ENCODE data around the gene KRT12. TPM values are rescaled to one million over a fixed set of nuclear protein-coding genes. Genes with fewer than 3 reads are reported as not detected.

Gene KRT12
- total RNA-seq, 1 donor from 2014 or later, result not detected

DNA sequence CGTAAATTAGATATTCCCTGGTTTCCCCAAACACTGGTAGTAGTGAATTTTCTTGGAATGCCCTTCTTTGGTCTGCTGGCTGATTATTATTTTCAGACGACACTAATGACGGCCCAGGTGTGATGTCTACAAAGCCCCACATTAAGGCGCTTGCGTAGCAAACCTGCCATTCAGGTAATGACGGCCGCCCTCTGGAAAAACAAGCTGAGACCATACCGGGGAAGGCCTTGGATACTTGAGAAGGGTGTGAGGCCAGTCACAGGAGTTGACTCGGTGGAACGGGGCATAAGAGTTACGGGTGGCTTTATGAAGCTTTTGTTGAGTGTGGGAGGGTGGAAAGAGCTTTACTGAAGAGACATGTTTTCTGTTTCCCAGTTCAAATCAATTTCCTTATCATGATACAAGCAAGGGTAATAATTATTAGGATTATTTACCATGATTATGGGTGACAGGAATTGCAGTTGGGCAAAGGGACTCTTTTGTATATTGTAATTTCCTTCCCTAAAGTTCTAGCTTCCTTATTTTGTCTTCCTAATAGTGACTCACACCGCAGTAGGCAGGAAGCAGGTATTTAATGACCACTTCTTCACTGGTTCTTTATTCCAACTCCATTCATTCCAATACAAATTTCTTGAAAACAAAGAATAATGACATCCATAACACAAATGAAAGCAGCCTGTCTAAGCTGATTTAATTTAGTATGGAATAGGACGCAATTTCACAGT is 45.6 kb upstream of the KRT12 start:
- H3K4me1 Mint-ChIP-seq (ENCODE audit: low read depth), result peaks cover 4% of the 10 kb centered on the region
- H3K36me3 Mint-ChIP-seq (ENCODE audit: insufficient read depth), result no peaks in the 10 kb centered on the region
- no peak for DNase-seq (ENCODE audit: low spot score, unreplicated experiment)
- no peaks in the 10 kb centered on the region for H3K9me3 Mint-ChIP-seq (ENCODE audit: low read depth)
- no peak overlapping the region for H3K4me3 Mint-ChIP-seq (ENCODE audit: low read depth)
- H3K27me3 Mint-ChIP-seq, result no peaks in the 10 kb centered on the region
- TF ChIP-seq, protein P1, sequence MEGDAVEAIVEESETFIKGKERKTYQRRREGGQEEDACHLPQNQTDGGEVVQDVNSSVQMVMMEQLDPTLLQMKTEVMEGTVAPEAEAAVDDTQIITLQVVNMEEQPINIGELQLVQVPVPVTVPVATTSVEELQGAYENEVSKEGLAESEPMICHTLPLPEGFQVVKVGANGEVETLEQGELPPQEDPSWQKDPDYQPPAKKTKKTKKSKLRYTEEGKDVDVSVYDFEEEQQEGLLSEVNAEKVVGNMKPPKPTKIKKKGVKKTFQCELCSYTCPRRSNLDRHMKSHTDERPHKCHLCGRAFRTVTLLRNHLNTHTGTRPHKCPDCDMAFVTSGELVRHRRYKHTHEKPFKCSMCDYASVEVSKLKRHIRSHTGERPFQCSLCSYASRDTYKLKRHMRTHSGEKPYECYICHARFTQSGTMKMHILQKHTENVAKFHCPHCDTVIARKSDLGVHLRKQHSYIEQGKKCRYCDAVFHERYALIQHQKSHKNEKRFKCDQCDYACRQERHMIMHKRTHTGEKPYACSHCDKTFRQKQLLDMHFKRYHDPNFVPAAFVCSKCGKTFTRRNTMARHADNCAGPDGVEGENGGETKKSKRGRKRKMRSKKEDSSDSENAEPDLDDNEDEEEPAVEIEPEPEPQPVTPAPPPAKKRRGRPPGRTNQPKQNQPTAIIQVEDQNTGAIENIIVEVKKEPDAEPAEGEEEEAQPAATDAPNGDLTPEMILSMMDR (IDR thresholded peaks at IDR 0.05; ENCODE audit: unreplicated experiment), result no peak
- no peak overlapping the region for H3K27ac Mint-ChIP-seq

DNA sequence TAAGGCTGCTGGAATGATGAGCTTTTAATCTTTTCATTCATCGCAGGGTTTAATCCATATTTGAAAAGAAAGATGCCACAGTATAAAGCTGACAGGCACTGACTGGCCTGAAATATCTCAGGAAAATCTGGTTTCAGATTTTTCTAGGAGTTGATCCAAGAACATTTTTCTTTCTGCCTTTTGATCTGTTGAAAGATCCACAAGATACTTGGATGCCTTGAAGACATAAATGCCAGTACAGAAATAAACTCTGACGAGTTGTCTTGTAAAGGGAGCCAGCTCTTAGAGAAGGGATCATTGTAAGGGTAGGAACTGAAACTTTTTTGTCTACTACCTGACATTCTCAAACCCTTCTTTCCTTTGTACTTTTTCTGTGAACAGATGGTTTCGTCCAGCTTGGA is 43.4 kb upstream of the KRT12 start:
- no peak overlapping the region for H3K4me3 Mint-ChIP-seq (ENCODE audit: low read depth)
- H3K27ac Mint-ChIP-seq, result no peak overlapping the region

DNA sequence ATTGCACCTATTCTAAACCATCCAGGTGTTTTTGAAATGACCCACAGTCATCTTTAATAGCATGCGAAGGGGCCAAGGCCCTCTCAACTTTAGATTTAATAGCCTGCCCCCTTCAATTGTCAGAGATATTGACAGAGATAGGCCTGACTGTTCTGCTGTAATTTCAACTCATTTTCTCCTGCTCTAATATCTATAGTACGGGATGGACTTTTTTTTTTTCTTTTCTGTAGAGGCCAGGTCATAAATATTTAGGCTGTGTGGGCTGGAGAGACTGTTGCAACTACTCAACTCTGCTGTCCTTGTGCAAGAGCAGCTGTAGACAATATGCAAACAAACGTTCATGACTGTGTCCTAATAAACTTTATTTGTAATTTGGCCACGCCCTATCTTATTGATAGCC is 42.7 kb upstream of the KRT12 start:
- TF ChIP-seq, protein P1 (IDR thresholded peaks at IDR 0.05; ENCODE audit: unreplicated experiment), result no peak
- H3K4me3 Mint-ChIP-seq (ENCODE audit: low read depth), result no peak overlapping the region

More for the DNA sequence above, 43.4 kb upstream of the KRT12 start:
- no peak for DNase-seq (ENCODE audit: low spot score, unreplicated experiment)
- Mint-ChIP-seq H3K36me3 (ENCODE audit: insufficient read depth) (no peaks in the 10 kb centered on the region), H3K27me3 (no peaks in the 10 kb centered on the region), H3K4me1 (ENCODE audit: low read depth) (peaks cover 4% of the 10 kb centered on the region), H3K9me3 (ENCODE audit: low read depth) (no peaks in the 10 kb centered on the region)
- TF ChIP-seq, protein P1 (IDR thresholded peaks at IDR 0.05; ENCODE audit: unreplicated experiment), result no peak

DNA sequence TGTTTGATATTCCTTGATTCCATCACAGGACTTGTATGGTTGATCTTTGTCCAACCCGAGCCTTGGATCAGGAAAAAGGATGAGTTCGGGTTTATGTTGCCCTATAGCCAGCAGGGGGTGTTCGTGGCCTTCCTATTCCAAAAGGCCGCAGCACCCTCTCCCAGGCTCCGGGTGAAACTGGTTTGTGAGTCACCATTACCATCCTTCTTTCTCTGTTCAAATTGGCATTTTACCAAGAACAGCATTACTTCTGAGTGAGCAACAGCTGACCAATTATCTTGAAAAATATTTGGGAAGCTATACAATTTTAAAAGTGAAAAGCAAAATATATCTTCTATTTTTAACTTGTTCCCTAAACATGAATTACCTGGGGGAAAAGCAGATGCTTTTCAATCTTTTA is 42.3 kb upstream of the KRT12 start:
- peak; percentile 60 for DNase-seq (ENCODE audit: low spot score, unreplicated experiment)
- no peaks in the 10 kb centered on the region for H3K9me3 Mint-ChIP-seq (ENCODE audit: low read depth)
- peaks cover 8% of the 10 kb centered on the region for H3K4me1 Mint-ChIP-seq (ENCODE audit: low read depth)
- no peak overlapping the region for H3K27ac Mint-ChIP-seq
- TF ChIP-seq, protein P1 (IDR thresholded peaks at IDR 0.05; ENCODE audit: unreplicated experiment), result peak; percentile 78
- no peaks in the 10 kb centered on the region for H3K36me3 Mint-ChIP-seq (ENCODE audit: insufficient read depth)
- no peaks in the 10 kb centered on the region for H3K27me3 Mint-ChIP-seq
- H3K4me3 Mint-ChIP-seq (ENCODE audit: low read depth), result no peak overlapping the region

More for the DNA sequence above, 42.7 kb upstream of the KRT12 start:
- H3K4me1 Mint-ChIP-seq (ENCODE audit: low read depth), result peaks cover 4% of the 10 kb centered on the region
- H3K9me3 Mint-ChIP-seq (ENCODE audit: low read depth), result no peaks in the 10 kb centered on the region
- no peak overlapping the region for H3K27ac Mint-ChIP-seq
- no peaks in the 10 kb centered on the region for H3K36me3 Mint-ChIP-seq (ENCODE audit: insufficient read depth)
- DNase-seq (ENCODE audit: low spot score, unreplicated experiment), result no peak
- no peaks in the 10 kb centered on the region for H3K27me3 Mint-ChIP-seq

DNA sequence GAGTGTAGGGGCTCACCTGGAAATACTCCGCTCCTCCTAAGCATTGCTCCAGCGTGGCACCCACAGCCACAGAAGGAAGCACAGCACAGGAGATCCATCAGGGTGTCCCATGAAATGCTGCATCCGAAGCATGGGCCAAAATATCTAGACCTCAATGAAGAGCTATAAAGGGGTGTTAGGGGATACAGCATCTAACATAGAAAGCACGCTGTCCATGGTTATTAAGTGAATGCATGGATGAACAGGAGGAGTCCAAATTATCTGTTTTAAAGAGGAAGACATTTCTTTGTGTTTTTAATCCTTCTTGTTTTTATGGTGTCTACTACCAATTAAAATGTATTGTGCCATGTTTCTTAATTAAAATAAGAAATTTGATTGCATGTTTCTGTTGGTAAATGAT is 39.6 kb upstream of the KRT12 start:
- Mint-ChIP-seq H3K4me3 (ENCODE audit: low read depth) (no peak overlapping the region), H3K4me1 (ENCODE audit: low read depth) (peaks cover 25% of the 10 kb centered on the region), H3K9me3 (ENCODE audit: low read depth) (no peaks in the 10 kb centered on the region), H3K36me3 (ENCODE audit: insufficient read depth) (no peaks in the 10 kb centered on the region), H3K27ac (no peak overlapping the region), H3K27me3 (no peaks in the 10 kb centered on the region)
- no peak for DNase-seq (ENCODE audit: low spot score, unreplicated experiment)
- TF ChIP-seq, protein P1 (IDR thresholded peaks at IDR 0.05; ENCODE audit: unreplicated experiment), result no peak
